HG03159 (cell line): ENCODE measurements around the gene RNASE1.
"Not testable (repeated sequence)": the region's sequence is repeated elsewhere in the genome, so short reads cannot be mapped to it uniquely, and the experiment has no call there.

ENCODE experiments used
- ATAC-seq: cut with Tn5 transposase; IDR thresholded peaks from one replicate; pipeline ENCODE4 v1.9.1; 2021; ENCODE audit warnings: mild to moderate bottlenecking, moderate library complexity; ENCODE audit not compliant: unreplicated experiment

RNASE1 gene

DNA sequence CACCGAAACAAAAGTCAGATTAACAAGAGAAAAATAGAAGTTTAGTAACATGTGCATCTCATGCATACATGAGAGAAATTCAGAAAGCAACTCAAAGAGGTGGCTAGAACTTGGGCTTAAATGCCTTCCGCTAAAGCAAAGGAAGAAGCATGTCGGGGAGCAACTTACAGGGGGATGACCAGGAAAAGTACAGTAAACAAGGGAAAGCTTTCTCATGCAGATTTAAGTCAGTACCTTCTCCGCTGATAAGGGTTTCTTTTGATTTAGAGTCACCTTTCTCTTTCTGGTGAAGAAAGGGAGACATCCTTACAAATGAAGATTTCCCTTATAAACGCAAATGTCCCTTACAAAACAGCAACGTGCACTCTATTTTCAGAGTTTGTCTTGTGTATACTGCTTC lies 27.6 kb downstream of the RNASE1 start:
- ATAC-seq, result no peak

DNA sequence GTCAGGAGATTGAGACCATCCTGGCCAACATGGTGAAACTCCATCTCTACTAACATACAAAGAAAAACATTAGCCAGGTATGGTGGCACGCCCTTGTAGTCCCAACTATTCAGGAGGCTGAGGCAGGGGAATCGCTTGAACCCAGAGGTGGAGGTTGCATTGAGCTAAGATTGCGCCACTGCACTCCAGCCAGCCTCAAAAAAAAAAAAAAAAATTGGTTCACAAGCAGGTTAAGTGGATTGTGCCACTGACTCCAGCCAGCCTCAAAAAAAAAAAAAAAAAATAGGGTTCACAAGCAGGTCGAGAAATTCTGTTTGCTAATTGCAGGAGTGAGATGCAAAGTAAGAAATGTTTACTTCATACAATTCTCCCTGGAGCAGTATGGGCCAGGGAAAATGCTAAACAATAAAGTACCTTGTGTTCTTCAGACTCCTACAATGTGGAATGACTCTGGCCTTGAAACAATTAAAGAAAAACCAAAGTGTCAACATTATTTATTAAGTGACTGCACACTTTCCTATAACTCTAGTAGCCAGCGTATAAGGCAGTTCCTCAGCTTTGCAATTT lies 28.3 kb downstream of the RNASE1 start:
- ATAC-seq, result no peak

DNA sequence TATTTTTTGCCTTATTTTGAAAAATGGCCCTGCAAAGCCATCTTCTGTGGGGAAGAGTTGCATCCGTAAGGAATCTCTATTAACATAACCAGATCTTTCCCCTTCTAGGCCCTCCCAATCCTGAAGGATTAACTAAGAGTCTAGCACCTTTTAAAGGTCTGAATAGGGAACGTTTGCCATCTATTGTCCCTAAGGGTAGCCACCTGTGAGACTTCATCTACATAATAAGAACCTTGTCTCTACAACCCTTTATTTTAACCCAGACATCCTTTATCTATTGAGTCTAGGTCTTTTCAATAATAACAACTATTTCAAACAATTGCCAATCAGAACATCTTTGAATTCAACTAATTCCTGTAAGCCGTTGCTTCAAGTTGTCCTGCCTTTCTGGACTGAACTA lies 30.0 kb downstream of the RNASE1 start:
- no peak for ATAC-seq

DNA sequence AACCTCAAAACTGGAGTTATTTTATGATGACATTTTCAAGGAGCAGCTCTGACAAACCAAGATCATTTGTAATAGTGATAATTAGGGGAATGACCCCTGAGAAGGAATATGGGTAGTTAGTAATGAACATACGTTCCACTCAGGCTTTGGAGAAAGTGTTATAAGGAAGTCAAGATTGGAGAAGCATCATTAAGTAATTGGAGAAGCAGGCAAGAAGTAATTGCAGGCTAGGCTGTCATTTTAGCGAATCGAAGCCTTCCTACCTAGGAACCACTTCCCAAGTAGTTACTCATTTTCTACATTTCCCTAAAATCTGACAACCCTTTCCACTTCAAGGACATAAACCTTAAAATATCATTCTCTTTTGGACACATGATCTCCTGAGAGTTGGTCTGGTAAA lies 33.2 kb downstream of the RNASE1 start:
- no peak for ATAC-seq

DNA sequence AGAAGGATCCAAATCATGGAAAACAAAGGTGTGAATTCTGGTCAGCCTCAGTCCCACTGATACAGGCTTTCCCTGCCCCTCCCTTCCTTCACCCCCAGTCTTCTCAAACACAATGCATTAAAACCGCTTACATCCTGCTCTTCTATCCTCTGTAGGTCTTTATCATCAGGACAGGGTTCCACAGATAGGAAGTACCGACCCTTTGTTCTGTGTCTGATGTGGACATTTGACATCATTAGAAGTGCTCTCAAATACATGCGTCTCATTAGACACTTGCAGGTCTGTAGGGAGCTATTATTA lies 34.1 kb downstream of the RNASE1 start:
- no peak for ATAC-seq

DNA sequence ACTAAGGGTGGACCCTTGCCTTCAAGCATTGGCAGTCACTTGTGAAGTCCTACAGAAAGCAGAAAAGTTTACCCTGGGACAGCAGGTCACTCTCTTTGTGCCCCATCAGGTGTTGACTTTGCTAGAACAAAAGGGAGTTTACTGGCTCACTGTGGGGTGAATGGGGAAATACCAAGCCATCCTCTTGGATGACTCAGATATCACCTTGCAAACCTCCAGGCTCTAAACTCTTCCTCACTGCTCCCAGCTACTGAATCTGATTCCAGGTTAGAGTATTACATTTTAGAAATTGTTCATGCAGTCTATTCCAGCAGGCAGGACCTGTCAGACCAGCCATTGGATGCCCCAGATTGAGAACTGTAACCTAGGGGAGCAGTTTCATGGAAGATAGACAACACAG lies 41.7 kb downstream of the RNASE1 start:
- no peak for ATAC-seq

DNA sequence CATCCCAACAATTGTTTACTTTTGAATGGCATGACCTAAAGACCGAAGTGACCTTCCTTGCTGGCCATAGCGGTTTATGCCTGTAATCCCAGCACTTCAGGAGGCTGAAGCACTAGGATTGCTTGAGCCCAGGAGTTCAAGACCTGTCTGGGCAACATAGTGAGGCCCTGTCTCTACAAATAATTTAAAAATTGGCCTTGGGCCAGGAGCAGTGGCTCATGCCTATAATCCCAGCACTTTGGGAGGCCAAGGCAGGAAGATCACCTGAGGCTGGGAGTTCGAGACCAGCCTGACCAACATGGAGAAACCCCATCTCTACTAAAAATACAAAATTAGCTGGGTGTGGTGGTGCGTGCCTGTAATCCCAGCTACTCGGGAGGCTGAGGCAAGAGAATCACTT lies 43.2 kb downstream of the RNASE1 start:
- not testable (repeated sequence) for ATAC-seq

DNA sequence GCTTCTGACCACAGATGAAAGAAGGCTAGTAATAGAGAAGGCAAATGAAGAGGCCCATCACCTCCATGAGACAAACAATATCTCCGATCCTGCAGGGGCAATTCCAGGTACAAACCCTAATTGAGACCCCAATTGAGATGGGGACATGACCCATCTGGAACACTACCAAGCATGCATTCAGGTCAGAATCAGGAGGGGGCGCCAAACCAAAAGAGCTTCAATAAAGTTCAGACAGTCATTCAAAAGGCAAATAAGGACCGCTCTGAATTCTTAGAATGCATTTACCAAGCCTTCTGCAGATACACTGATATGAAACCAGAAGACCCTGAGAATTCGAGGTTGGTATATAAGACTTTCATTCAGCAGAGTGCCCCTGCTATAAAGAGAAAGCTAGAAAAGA lies 44.7 kb downstream of the RNASE1 start:
- ATAC-seq, result no peak

DNA sequence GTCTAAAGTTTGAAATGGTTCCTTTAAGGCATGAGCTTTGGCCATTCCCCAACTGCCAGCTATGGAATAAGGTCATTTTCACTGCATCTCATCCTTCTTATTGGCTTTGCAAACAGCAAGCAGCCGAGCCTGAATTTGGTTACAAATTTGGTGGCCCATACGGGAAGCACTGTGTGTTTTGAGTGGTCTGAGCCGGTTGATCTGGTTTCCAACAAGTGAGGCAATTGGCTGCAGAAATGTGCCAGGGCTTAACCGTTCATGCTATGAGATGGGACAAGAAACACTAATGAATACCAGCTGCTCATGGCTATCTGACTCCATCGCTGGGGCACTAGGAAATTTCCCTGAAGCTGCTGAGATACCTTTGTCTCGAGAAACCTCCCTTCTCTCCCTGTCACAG lies 47.6 kb downstream of the RNASE1 start:
- no peak for ATAC-seq

DNA sequence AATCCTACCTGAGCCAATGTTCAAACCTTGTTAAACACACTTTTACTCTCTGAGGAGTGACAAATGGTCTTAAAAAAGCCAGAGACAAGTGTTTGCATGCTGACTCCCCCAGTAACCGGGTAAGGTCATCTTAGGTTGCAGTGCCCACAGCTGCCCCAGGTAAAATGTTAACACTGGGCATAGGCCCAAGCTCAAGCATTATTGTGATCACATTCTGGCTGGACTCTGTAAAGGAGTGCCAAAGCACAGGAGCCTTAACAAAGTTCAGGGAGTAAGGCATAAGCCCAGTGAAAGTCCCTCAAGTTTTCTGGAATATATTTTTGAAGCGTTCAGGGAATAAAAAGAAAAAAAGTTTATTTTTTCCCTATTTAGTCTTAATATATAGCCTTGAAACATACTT lies 48.3 kb downstream of the RNASE1 start:
- ATAC-seq, result no peak

DNA sequence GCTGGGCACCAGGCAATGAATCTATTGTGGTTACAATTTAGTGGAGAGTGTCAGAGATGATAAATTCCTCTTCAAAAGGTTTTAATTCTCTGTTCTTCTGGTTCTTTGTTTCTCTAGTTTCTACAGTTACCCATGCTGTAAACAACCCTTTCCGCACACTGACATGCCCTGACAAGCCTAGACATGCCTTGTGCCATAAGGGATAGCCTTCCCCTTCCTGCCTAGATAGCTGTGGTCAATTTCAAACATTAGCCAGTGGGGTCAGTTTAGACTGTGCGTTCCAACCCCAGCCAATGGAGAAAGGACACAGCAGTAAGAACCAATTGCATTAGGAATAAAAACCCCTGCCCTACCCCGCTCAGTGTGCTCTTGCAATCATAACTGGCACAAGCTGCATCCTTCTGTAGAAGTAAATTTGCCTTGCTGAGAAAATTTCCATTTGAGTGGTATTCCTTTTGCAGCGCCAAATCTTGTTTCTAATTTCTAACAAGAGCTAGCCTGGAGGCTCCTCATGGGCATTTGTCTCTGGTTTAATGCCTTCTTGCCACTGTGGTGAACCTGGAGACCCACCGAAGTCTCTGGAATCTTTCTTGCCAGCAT lies 50.6 kb downstream of the RNASE1 start:
- ATAC-seq, result no peak
